ENCODE results near the gene RND2. TPM values are rescaled to one million over a fixed set of nuclear protein-coding genes. Genes with fewer than 3 reads are reported as not detected.
A peak's percentile ranks its signal among the peaks of the same experiment; 100 is the strongest.

The RND2 gene
- total RNA-seq, 5 donors from 2014 or later (not counting 1 experiment from before 2014, with no cell fraction given): 0.08 to 0.64 (median 0.32) TPM

GRCh38 chr17:43021741-43022512 lies 3.1 kb upstream of the RND2 start, which contains the start of gene VAT1:
VAT1 (minus strand) TSS chr17:43022385; CDS start chr17:43022322, 63 bp downstream.
- H3K27ac Mint-ChIP-seq: peak within 1 kb of the TSS; percentile 72 to 77
- DNase-seq: peak in 33 of 35 experiments; percentile 22 to 76 (median 49)
- H3K27me3 ChIP-seq (replicated peaks in 1 of 2; ENCODE audit: control insufficient read depth in 2 of 2, extremely low read depth in 1 of 2, insufficient read depth in 2 of 2, low read length in 1 of 2): no peaks in the 10 kb centered on the region
- no peaks in the 10 kb centered on the region for H3K27me3 Mint-ChIP-seq
- peaks cover 36 to 49% (median 48%) of the 10 kb centered on the region in 3 donors for H3K4me1 Mint-ChIP-seq
- ChIA-PET CTCF (interaction anchor here in 1 of 2 donors (0.6 to 1.8 kb wide), 2 partner anchors 15 to 23 kb away, joined by 3 to 10 read pairs; partner anchors contain the start of genes IFI35 and RPL27), POLR2A (interaction anchor here (0.6 to 1.1 kb wide), 2 partner anchors 9 to 877 kb away, joined by 3 to 4 read pairs; no protein-coding TSS in a partner anchor)
- H3K36me3 ChIP-seq (ENCODE audit: control insufficient read depth in 2 of 2, extremely low read depth in 1 of 2, insufficient read depth in 1 of 2, low read length in 1 of 2): no peaks in the 10 kb centered on the region
- H3K36me3 Mint-ChIP-seq: no peaks in the 10 kb centered on the region
- H3K4me3 Mint-ChIP-seq: peak within 1 kb of the TSS; percentile 82 to 90 (median 86)
- peak within 1 kb of the TSS; percentile 84 for H3K4me3 ChIP-seq (ENCODE audit: control insufficient read depth in 1 of 2, extremely low read depth in 1 of 2, low read length in 1 of 2)
- H3K9me3 Mint-ChIP-seq: no peaks in the 10 kb centered on the region
- H3K4me1 ChIP-seq (ENCODE audit: control insufficient read depth in 1 of 2, extremely low read depth in 1 of 2, insufficient read depth in 2 of 2, low read length in 2 of 2): peaks cover 9 to 65% of the 10 kb centered on the region in 2 experiments
- ATAC-seq (replicated peaks in 1 of 4): peak; percentile 62 to 66 (median 64)
- H3K9me3 ChIP-seq: no peaks in the 10 kb centered on the region
- H3K27ac ChIP-seq (ENCODE audit: low read length): no peak within 1 kb of the TSS
- under 1% methylated on average over 77 of the region's 80 CpGs for WGBS (ENCODE audit: insufficient coverage)

- H3K27ac ChIP-seq (ENCODE audit: low read length): no peak overlapping the region
- ATAC-seq (replicated peaks in 1 of 4) (no peak), DNase-seq (peak in 1 of 35 experiments; percentile 20)
- no peaks in the 10 kb centered on the region for H3K36me3 Mint-ChIP-seq
- no peaks in the 10 kb centered on the region for H3K36me3 ChIP-seq (ENCODE audit: control insufficient read depth in 2 of 2, extremely low read depth in 1 of 2, insufficient read depth in 1 of 2, low read length in 1 of 2)
- peaks cover 17 to 28% (median 26%) of the 10 kb centered on the region in 3 donors for H3K4me1 Mint-ChIP-seq
- H3K4me1 ChIP-seq (ENCODE audit: control insufficient read depth in 1 of 2, extremely low read depth in 1 of 2, insufficient read depth in 2 of 2, low read length in 2 of 2): peaks cover 2 to 47% of the 10 kb centered on the region in 2 experiments
- peak overlapping the region in 1 of 2 donors; percentile 41 for H3K4me3 ChIP-seq (ENCODE audit: control insufficient read depth in 1 of 2, extremely low read depth in 1 of 2, low read length in 1 of 2)
- H3K27me3 Mint-ChIP-seq: no peaks in the 10 kb centered on the region
- H3K27me3 ChIP-seq (replicated peaks in 1 of 2; ENCODE audit: control insufficient read depth in 2 of 2, extremely low read depth in 1 of 2, insufficient read depth in 2 of 2, low read length in 1 of 2): no peaks in the 10 kb centered on the region
- CTCF ChIA-PET: no interaction called here
- 16% methylated on average over 27 of the region's 27 CpGs for WGBS (ENCODE audit: insufficient coverage)
- H3K9me3 ChIP-seq: no peaks in the 10 kb centered on the region
- no peaks in the 10 kb centered on the region for H3K9me3 Mint-ChIP-seq
- H3K27ac Mint-ChIP-seq: no peak overlapping the region
- H3K4me3 Mint-ChIP-seq: peak overlapping the region; percentile 64 to 95 (median 70)
- POLR2A ChIA-PET: interaction anchor here in 1 of 2 donors (1.1 kb wide), 1 partner anchor 27 kb away, joined by 7 read pairs; the partner anchor contains the start of gene RPL27
Observed at GRCh38 chr17:43025290-43025657, 243 bp downstream of the RND2 start.

- Histone ChIP-seq H3K27ac (ENCODE audit: low read length) (no peak overlapping the region), H3K36me3 (ENCODE audit: control insufficient read depth in 2 of 2, extremely low read depth in 1 of 2, insufficient read depth in 1 of 2, low read length in 1 of 2) (no peaks in the 10 kb centered on the region), H3K27me3 (replicated peaks in 1 of 2; ENCODE audit: control insufficient read depth in 2 of 2, extremely low read depth in 1 of 2, insufficient read depth in 2 of 2, low read length in 1 of 2) (no peaks in the 10 kb centered on the region), H3K4me1 (ENCODE audit: control insufficient read depth in 1 of 2, extremely low read depth in 1 of 2, insufficient read depth in 2 of 2, low read length in 2 of 2) (peaks cover 2 to 41% of the 10 kb centered on the region in 2 experiments), H3K9me3 (no peaks in the 10 kb centered on the region), H3K4me3 (ENCODE audit: control insufficient read depth in 1 of 2, extremely low read depth in 1 of 2, low read length in 1 of 2) (no peak overlapping the region)
- peak overlapping the region; percentile 64 to 95 (median 70) for H3K4me3 Mint-ChIP-seq
- ChIA-PET POLR2A (no interaction called here), CTCF (no interaction called here)
- ATAC-seq (replicated peaks in 1 of 4) (no peak), DNase-seq (no peak)
- H3K27ac Mint-ChIP-seq: peak overlapping the region in 1 of 2 donors; percentile 54
- H3K9me3 Mint-ChIP-seq: no peaks in the 10 kb centered on the region
- WGBS (ENCODE audit: insufficient coverage): 88% methylated on average over 10 of the region's 16 CpGs
- H3K36me3 Mint-ChIP-seq: no peaks in the 10 kb centered on the region
- H3K4me1 Mint-ChIP-seq: peaks cover 12 to 22% (median 21%) of the 10 kb centered on the region in 3 donors
- H3K27me3 Mint-ChIP-seq: no peaks in the 10 kb centered on the region
Observed at GRCh38 chr17:43025766-43026537, 921 bp downstream of the RND2 start.

- H3K27me3 Mint-ChIP-seq: no peaks in the 10 kb centered on the region
- H3K4me3 ChIP-seq (ENCODE audit: control insufficient read depth in 1 of 2, extremely low read depth in 1 of 2, low read length in 1 of 2): no peak overlapping the region
- peaks cover 2 to 34% of the 10 kb centered on the region in 2 experiments for H3K4me1 ChIP-seq (ENCODE audit: control insufficient read depth in 1 of 2, extremely low read depth in 1 of 2, insufficient read depth in 2 of 2, low read length in 2 of 2)
- WGBS (ENCODE audit: insufficient coverage): 100% methylated on average over 1 of the region's 5 CpGs
- no peaks in the 10 kb centered on the region for H3K36me3 ChIP-seq (ENCODE audit: control insufficient read depth in 2 of 2, extremely low read depth in 1 of 2, insufficient read depth in 1 of 2, low read length in 1 of 2)
- POLR2A ChIA-PET: no interaction called here
- H3K27me3 ChIP-seq (replicated peaks in 1 of 2; ENCODE audit: control insufficient read depth in 2 of 2, extremely low read depth in 1 of 2, insufficient read depth in 2 of 2, low read length in 1 of 2): no peaks in the 10 kb centered on the region
- CTCF ChIA-PET: no interaction called here
- no peak for ATAC-seq (replicated peaks in 1 of 4)
- no peak overlapping the region for H3K27ac ChIP-seq (ENCODE audit: low read length)
- H3K4me3 Mint-ChIP-seq: peak overlapping the region; percentile 18 to 54 (median 34)
- no peaks in the 10 kb centered on the region for H3K9me3 Mint-ChIP-seq
- peak overlapping the region in 1 of 2 donors; percentile 54 for H3K27ac Mint-ChIP-seq
- peaks cover 8 to 17% (median 16%) of the 10 kb centered on the region in 3 donors for H3K4me1 Mint-ChIP-seq
- peak in 1 of 35 experiments; percentile 32 for DNase-seq
- no peaks in the 10 kb centered on the region for H3K9me3 ChIP-seq
- H3K36me3 Mint-ChIP-seq: no peaks in the 10 kb centered on the region
Observed at GRCh38 chr17:43026595-43026994, 1.6 kb downstream of the RND2 start.

GRCh38 chr17:43027091-43028032 lies 2.3 kb downstream of the RND2 start:
- Mint-ChIP-seq H3K36me3 (no peaks in the 10 kb centered on the region), H3K27ac (peak overlapping the region in 1 of 2 donors; percentile 54), H3K4me1 (peaks cover 8 to 16% (median 14%) of the 10 kb centered on the region in 3 donors), H3K27me3 (no peaks in the 10 kb centered on the region), H3K4me3 (no peak overlapping the region), H3K9me3 (no peaks in the 10 kb centered on the region)
- no peaks in the 10 kb centered on the region for H3K27me3 ChIP-seq (replicated peaks in 1 of 2; ENCODE audit: control insufficient read depth in 2 of 2, extremely low read depth in 1 of 2, insufficient read depth in 2 of 2, low read length in 1 of 2)
- WGBS (ENCODE audit: insufficient coverage): 100% methylated on average over 3 of the region's 9 CpGs
- H3K9me3 ChIP-seq: no peaks in the 10 kb centered on the region
- no peak overlapping the region for H3K27ac ChIP-seq (ENCODE audit: low read length)
- no peaks in the 10 kb centered on the region for H3K36me3 ChIP-seq (ENCODE audit: control insufficient read depth in 2 of 2, extremely low read depth in 1 of 2, insufficient read depth in 1 of 2, low read length in 1 of 2)
- ChIA-PET POLR2A (no interaction called here), CTCF (no interaction called here)
- ATAC-seq (replicated peaks in 1 of 4) (no peak), DNase-seq (no peak)
- peaks cover 0 to 30% of the 10 kb centered on the region in 2 experiments for H3K4me1 ChIP-seq (ENCODE audit: control insufficient read depth in 1 of 2, extremely low read depth in 1 of 2, insufficient read depth in 2 of 2, low read length in 2 of 2)
- H3K4me3 ChIP-seq (ENCODE audit: control insufficient read depth in 1 of 2, extremely low read depth in 1 of 2, low read length in 1 of 2): no peak overlapping the region

All from T-cell (primary cell).